ENCODE measurements around the gene CREBBP. TPM values are rescaled to one million over a fixed set of nuclear protein-coding genes. Genes with fewer than 3 reads are reported as not detected.

Gene CREBBP
- total RNA-seq, 1 donor, result 28.2 TPM

DNA sequence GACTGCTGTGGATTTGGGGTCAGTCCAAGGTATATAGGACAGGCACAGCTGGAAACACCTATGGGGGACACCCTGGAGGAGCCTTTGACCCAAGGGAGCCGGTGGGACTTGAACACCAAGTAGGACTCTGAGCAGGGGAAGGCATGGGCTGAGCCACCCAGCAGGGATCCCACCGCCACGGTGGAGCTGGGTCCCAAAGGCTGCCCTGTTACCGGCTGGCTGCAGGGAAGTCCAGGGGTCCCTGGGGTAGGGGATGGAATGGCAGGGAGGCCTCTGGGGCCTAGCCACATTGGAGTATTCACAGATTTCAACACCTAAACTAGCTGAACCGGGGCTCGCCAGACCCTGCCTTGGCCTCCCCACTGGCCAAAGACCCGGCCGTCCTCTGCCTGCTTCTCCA lies 39.7 kb upstream of the CREBBP start:
- DNase-seq (ENCODE audit: insufficient read length, low spot score, missing footprints), result no peak
- Histone ChIP-seq H3K4me2 (ENCODE audit: insufficient read depth, low read length) (no peak overlapping the region), H3K4me1 (ENCODE audit: insufficient read depth, low read length) (no peaks in the 10 kb centered on the region), H3K79me2 (ENCODE audit: insufficient read depth, low read length) (no peaks in the 10 kb centered on the region), H3K27me3 (ENCODE audit: insufficient read depth, low read length) (peaks cover 3% of the 10 kb centered on the region), H3K36me3 (ENCODE audit: insufficient read depth, low read length) (no peaks in the 10 kb centered on the region), H3K9me3 (ENCODE audit: low read depth, low read length) (peaks cover 4% of the 10 kb centered on the region), H3K27ac (ENCODE audit: low read depth, low read length) (no peak overlapping the region), H2AFZ (ENCODE audit: low read length) (no peak overlapping the region), H3K4me3 (ENCODE audit: insufficient read depth, low read length) (no peak overlapping the region), H4K20me1 (ENCODE audit: insufficient read depth, low read length) (no peaks in the 10 kb centered on the region)
- TF ChIP-seq CTCF (IDR thresholded peaks at IDR 0.05; ENCODE audit: extremely low read depth, low read depth, low read length), result no peak

GRCh38 chr16:3919413-3919812 lies 38.9 kb upstream of the CREBBP start:
- H2AFZ ChIP-seq (ENCODE audit: low read length), result no peak overlapping the region
- H4K20me1 ChIP-seq (ENCODE audit: insufficient read depth, low read length), result no peaks in the 10 kb centered on the region
- no peaks in the 10 kb centered on the region for H3K79me2 ChIP-seq (ENCODE audit: insufficient read depth, low read length)
- H3K27me3 ChIP-seq (ENCODE audit: insufficient read depth, low read length), result peaks cover 3% of the 10 kb centered on the region
- no peak overlapping the region for H3K27ac ChIP-seq (ENCODE audit: low read depth, low read length)
- TF ChIP-seq CTCF (IDR thresholded peaks at IDR 0.05; ENCODE audit: extremely low read depth, low read depth, low read length), result no peak
- H3K4me2 ChIP-seq (ENCODE audit: insufficient read depth, low read length), result no peak overlapping the region
- no peak overlapping the region for H3K4me3 ChIP-seq (ENCODE audit: insufficient read depth, low read length)
- H3K9me3 ChIP-seq (ENCODE audit: low read depth, low read length), result peaks cover 4% of the 10 kb centered on the region
- no peaks in the 10 kb centered on the region for H3K36me3 ChIP-seq (ENCODE audit: insufficient read depth, low read length)
- DNase-seq (ENCODE audit: insufficient read length, low spot score, missing footprints), result no peak
- H3K4me1 ChIP-seq (ENCODE audit: insufficient read depth, low read length), result no peaks in the 10 kb centered on the region

DNA sequence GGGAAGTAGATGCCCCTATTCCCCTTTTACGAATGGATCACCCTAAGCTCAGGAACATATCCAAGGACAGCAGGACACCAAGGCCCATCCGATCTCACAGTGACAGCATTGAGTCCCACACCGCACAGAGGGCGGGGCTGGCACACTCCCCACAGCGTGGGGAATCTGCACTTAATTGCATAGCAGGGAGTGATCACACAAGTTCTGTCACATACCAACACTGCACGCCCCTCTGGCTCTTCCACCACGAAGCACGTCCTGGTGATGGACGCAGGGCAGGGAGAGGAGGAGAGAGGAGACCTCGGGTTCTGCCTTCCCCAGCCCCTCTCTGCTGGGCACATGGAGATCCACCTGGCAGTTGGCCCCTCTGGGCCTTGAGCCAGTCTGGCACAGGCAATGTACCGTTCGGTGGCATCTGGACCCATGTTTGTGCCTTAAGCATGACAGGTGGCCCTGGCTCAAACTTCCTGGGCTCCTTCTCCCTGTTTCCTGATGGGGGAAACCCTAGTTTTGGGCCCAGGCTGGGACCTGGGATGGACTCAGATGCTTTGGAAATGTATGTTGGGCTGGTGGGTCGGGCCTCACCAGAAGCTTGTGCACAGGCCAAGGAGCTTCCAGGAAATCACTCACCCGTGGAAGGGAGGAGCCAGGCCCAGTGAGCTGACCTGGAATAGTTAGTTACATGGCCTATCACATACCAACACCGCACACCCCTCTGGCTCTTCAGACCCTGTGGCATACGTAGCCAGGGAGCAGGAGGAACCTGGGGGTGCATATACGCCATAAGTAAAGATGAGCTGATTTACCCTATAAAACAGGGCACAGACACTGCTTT lies 35.1 kb upstream of the CREBBP start:
- Histone ChIP-seq H3K27me3 (ENCODE audit: insufficient read depth, low read length) (no peaks in the 10 kb centered on the region), H3K9me3 (ENCODE audit: low read depth, low read length) (peaks cover 4% of the 10 kb centered on the region), H3K4me2 (ENCODE audit: insufficient read depth, low read length) (no peak overlapping the region), H3K4me3 (ENCODE audit: insufficient read depth, low read length) (no peak overlapping the region), H2AFZ (ENCODE audit: low read length) (no peak overlapping the region), H3K4me1 (ENCODE audit: insufficient read depth, low read length) (no peaks in the 10 kb centered on the region), H3K36me3 (ENCODE audit: insufficient read depth, low read length) (no peaks in the 10 kb centered on the region), H3K79me2 (ENCODE audit: insufficient read depth, low read length) (no peaks in the 10 kb centered on the region), H3K27ac (ENCODE audit: low read depth, low read length) (no peak overlapping the region), H4K20me1 (ENCODE audit: insufficient read depth, low read length) (no peaks in the 10 kb centered on the region)
- DNase-seq (ENCODE audit: insufficient read length, low spot score, missing footprints), result no peak
- TF ChIP-seq CTCF (IDR thresholded peaks at IDR 0.05; ENCODE audit: extremely low read depth, low read depth, low read length), result no peak

DNA sequence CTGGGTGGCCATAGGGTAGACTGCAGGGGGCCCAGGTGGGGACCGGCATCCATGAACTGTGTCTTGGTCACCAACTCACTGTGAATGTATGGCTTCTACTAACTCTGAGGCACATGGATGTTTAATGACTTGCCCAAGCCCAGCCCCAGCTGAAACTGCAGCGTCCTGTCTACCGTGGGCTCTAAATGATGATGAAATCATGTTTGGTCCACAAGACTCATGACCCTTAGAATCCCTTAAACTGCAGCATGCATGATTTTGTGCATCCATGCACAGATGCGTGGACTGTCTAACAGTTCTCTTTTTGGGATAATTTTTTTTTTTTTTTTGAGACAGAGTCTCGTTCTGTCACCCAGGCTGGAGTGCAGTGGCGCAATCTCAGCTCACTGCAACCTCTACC lies 32.4 kb upstream of the CREBBP start:
- no peaks in the 10 kb centered on the region for H3K9me3 ChIP-seq (ENCODE audit: low read depth, low read length)
- no peaks in the 10 kb centered on the region for H3K27me3 ChIP-seq (ENCODE audit: insufficient read depth, low read length)
- H4K20me1 ChIP-seq (ENCODE audit: insufficient read depth, low read length), result no peaks in the 10 kb centered on the region
- no peak for TF ChIP-seq CTCF (IDR thresholded peaks at IDR 0.05; ENCODE audit: extremely low read depth, low read depth, low read length)
- no peak overlapping the region for H3K4me2 ChIP-seq (ENCODE audit: insufficient read depth, low read length)
- no peaks in the 10 kb centered on the region for H3K36me3 ChIP-seq (ENCODE audit: insufficient read depth, low read length)
- no peaks in the 10 kb centered on the region for H3K4me1 ChIP-seq (ENCODE audit: insufficient read depth, low read length)
- no peak overlapping the region for H2AFZ ChIP-seq (ENCODE audit: low read length)
- H3K27ac ChIP-seq (ENCODE audit: low read depth, low read length), result no peak overlapping the region
- H3K4me3 ChIP-seq (ENCODE audit: insufficient read depth, low read length), result no peak overlapping the region
- H3K79me2 ChIP-seq (ENCODE audit: insufficient read depth, low read length), result no peaks in the 10 kb centered on the region
- DNase-seq (ENCODE audit: insufficient read length, low spot score, missing footprints), result no peak

Data from osteoblast (primary cell).